GM18519 (cell line): Measurements from ENCODE around the gene KRT1.

ENCODE experiments used
- ATAC-seq: cut with Tn5 transposase; IDR thresholded peaks from one replicate; pipeline ENCODE4 v1.9.1; 2021; ENCODE audit warnings: mild to moderate bottlenecking, moderate library complexity; ENCODE audit not compliant: unreplicated experiment, low FRiP score

The KRT1 gene

GRCh38 chr12:52662918-52663229, 17.3 kb downstream of the KRT1 start:
- ATAC-seq, result no peak

- no peak for ATAC-seq
Observed at GRCh38 chr12:52662093-52662917, 17.9 kb downstream of the KRT1 start.

- no peak for ATAC-seq
Observed at GRCh38 chr12:52661668-52662067, 18.5 kb downstream of the KRT1 start.

GRCh38 chr12:52660934-52661499, 19.2 kb downstream of the KRT1 start:
- no peak for ATAC-seq

GRCh38 chr12:52659951-52660350, 20.3 kb downstream of the KRT1 start:
- no peak for ATAC-seq

GRCh38 chr12:52659395-52659794, 20.8 kb downstream of the KRT1 start:
- ATAC-seq, result no peak

- no peak for ATAC-seq
Observed at GRCh38 chr12:52658196-52658595, 22.0 kb downstream of the KRT1 start.

- no peak for ATAC-seq
Observed at GRCh38 chr12:52657250-52657902, 22.8 kb downstream of the KRT1 start.

GRCh38 chr12:52656616-52657015, 23.6 kb downstream of the KRT1 start:
- ATAC-seq, result no peak

- ATAC-seq, result no peak
Observed at GRCh38 chr12:52655720-52656124, 24.5 kb downstream of the KRT1 start.

GRCh38 chr12:52655251-52655650, 25.0 kb downstream of the KRT1 start:
- ATAC-seq, result no peak

GRCh38 chr12:52651726-52652261, 28.4 kb downstream of the KRT1 start, which contains the start of gene KRT2:
KRT2 (minus strand) TSS chr12:52652211; CDS start chr12:52652142, 69 bp downstream.
- ATAC-seq, result no peak

GRCh38 chr12:52650520-52651081, 29.6 kb downstream of the KRT1 start:
- ATAC-seq, result no peak

GRCh38 chr12:52649066-52649465, 31.1 kb downstream of the KRT1 start:
- ATAC-seq, result no peak

GRCh38 chr12:52648012-52648550, 32.1 kb downstream of the KRT1 start:
- no peak for ATAC-seq

GRCh38 chr12:52647601-52648000, 32.6 kb downstream of the KRT1 start:
- no peak for ATAC-seq

GRCh38 chr12:52646613-52647012, 33.6 kb downstream of the KRT1 start:
- no peak for ATAC-seq

GRCh38 chr12:52645982-52646381, 34.2 kb downstream of the KRT1 start:
- ATAC-seq, result no peak

GRCh38 chr12:52645120-52645761, 35.0 kb downstream of the KRT1 start:
- no peak for ATAC-seq

GRCh38 chr12:52644078-52644415, 36.2 kb downstream of the KRT1 start:
- no peak for ATAC-seq
